Measurements from ENCODE around the gene UTF1. TPM values are rescaled to one million over a fixed set of nuclear protein-coding genes. Genes with fewer than 3 reads are reported as not detected.

Gene UTF1
- total and polyA plus RNA-seq, 2 of the 8 experiments (the other 6 are each of a cell fraction or from before 2014, with no cell fraction given) = 0.47 to 21.8 TPM

DNA sequence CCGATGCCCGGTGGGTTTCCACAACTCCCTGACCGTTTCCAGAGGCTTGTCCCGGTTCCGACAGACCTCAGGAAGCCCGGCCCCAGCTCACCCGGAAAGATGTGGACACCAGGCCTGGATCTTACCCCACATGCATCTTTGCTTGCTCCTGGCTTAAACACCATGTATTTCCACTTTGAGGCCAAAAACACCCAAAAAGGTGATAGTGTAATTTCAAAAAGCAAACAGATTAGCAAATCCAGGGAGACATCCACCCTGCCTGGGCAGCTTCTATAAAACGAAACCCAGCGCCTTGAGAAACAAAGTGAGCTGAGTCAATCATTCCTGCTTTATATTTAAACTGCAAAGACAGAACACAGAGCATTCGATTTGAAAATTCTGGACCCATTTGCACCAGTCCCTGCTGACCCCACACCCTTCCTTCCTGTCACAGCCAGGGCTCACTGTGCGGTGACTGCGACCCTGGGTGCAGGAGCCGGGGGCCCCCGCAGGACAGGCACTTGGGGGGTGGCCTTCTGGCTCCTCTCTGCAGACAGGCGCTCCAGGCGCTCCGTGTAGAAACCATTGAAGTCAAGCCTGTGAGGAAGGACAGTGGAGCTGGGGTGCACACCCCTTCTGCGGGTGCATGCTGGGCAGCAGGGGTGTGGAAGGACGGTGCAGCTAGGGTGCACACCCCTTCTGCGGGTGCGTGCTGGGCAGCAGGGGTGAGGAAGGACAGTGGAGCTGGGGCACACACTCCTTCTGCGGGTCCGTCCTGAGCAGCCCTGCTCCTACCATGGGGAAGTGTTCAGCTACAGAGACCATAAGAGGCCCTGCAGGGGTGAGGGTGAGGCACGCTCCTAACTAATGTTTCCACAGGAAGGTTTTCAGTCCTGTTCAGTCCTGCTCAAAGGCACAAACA is 49.6 kb downstream of the UTF1 start:
- Histone ChIP-seq H3K9ac (replicated peaks in 1 of 4; ENCODE audit: extremely low read depth in 1 of 4, low read depth in 3 of 4, low read length in 3 of 4) (no peak overlapping the region), H3K23me2 (ENCODE audit: low read depth, low read length) (peaks cover 5% of the 10 kb centered on the region; the same call in 1 of the 2 replicates), H2BK120ac (replicated peaks; ENCODE audit: low read depth, low read length) (no peak overlapping the region), H2BK15ac (ENCODE audit: low read length) (no peak overlapping the region), H3K4me2 (ENCODE audit: insufficient read depth in 1 of 2, low read depth in 2 of 2, low read length in 2 of 2) (no peak overlapping the region), H3K36me3 (ENCODE audit: control insufficient read depth in 2 of 4, insufficient read depth in 4 of 4, low read length in 3 of 4) (peaks cover 4 to 30% (median 17%) of the 10 kb centered on the region in 4 experiments; a peak in 6 of 8 replicates), H3K27ac (ENCODE audit: low read depth, low read length) (no peak overlapping the region), H3K56ac (replicated peaks; ENCODE audit: insufficient read length, low read depth, low read length) (no peak overlapping the region), H2BK5ac (ENCODE audit: low read depth, low read length) (no peak overlapping the region), H2AK5ac (ENCODE audit: low read depth, low read length) (no peak overlapping the region), H3K18ac (ENCODE audit: extremely low read depth, low read length) (no peak overlapping the region), H3K27me3 (replicated peaks in 1 of 4; ENCODE audit: control insufficient read depth in 3 of 4, extremely low read depth in 1 of 4, insufficient read depth in 3 of 4, low read length in 3 of 4) (peaks cover 0 to 7% (median 4%) of the 10 kb centered on the region in 4 experiments; a peak in 6 of 7 replicates), H3K4me3 (ENCODE audit: extremely low read depth in 1 of 4, insufficient read depth in 2 of 4, low read depth in 3 of 4, low read length in 4 of 4) (no peak overlapping the region), H3K4me1 (replicated peaks in 1 of 4; ENCODE audit: control insufficient read depth in 3 of 4, insufficient read depth in 4 of 4, low read length in 3 of 4) (peaks cover 0 to 13% (median 7%) of the 10 kb centered on the region in 4 experiments; a peak in 5 of 7 replicates), H2AFZ (ENCODE audit: low read length) (no peak overlapping the region), H3K14ac (ENCODE audit: insufficient read length) (no peak overlapping the region), H3K79me1 (ENCODE audit: low read depth, low read length) (no peaks in the 10 kb centered on the region), H2BK20ac (ENCODE audit: low read length) (no peak overlapping the region), H4K5ac (ENCODE audit: insufficient read length, low read depth, low read length) (no peak overlapping the region), H4K20me1 (replicated peaks in 1 of 2; ENCODE audit: control insufficient read depth in 1 of 2, insufficient read depth in 2 of 2, low read length in 2 of 2) (peaks cover 0 to 9% of the 10 kb centered on the region in 2 experiments), H3K4ac (replicated peaks; ENCODE audit: insufficient read length, low read depth, low read length) (no peak overlapping the region), H4K91ac (replicated peaks; ENCODE audit: insufficient read length, low read length) (no peak overlapping the region), H3K23ac (ENCODE audit: insufficient read length) (no peak overlapping the region), H3K79me2 (ENCODE audit: control insufficient read depth in 1 of 2, insufficient read depth in 2 of 2, low read length in 2 of 2) (no peaks in the 10 kb centered on the region), H3K9me3 (ENCODE audit: insufficient read depth in 2 of 2, low read depth in 1 of 2, low read length in 1 of 2) (no peaks in the 10 kb centered on the region), H2BK12ac (ENCODE audit: low read depth, low read length) (no peak overlapping the region), H4K8ac (ENCODE audit: extremely low read depth, insufficient read depth, low read length) (no peak overlapping the region)
- POLR2A ChIA-PET (ENCODE audit: partially characterized antibody) = interaction anchor here (1.2 kb wide), 1 partner anchor 64 kb away, joined by 3 read pairs; no protein-coding TSS in a partner anchor
- 93% methylated on average over 21 of the region's 24 CpGs; no CpG with 5 or more reads in 1 of the 2 experiments for WGBS, 2 experiments (ENCODE audit: extremely low coverage in 1 of 2, insufficient coverage in 1 of 2, insufficient read length in 1 of 2, insufficient replicate concordance in 2 of 2, low coverage in 1 of 2, low lambda C conversion rate in 2 of 2, missing lambda C conversion rate in 1 of 2)
- CTCF ChIA-PET (ENCODE audit: partially characterized antibody) = interaction anchor here (1.1 to 1.5 kb wide), 2 partner anchors 13 to 33 kb away, joined by 3 to 4 read pairs; no protein-coding TSS in a partner anchor
- FAIRE-seq (no peak), DNase-seq (ENCODE audit: low read depth in 1 of 2, low spot score in 2 of 2) (no peak)
- TF ChIP-seq MAFK (IDR thresholded peaks at IDR 0.05; ENCODE audit: low read depth, low read length) (no peak), TBP (IDR thresholded peaks at IDR 0.05; ENCODE audit: low read depth, low read length) (no peak), RFX5 (IDR thresholded peaks at IDR 0.05; ENCODE audit: borderline replicate concordance, low read depth, low read length) (no peak), SP4 (IDR thresholded peaks at IDR 0.05; ENCODE audit: low read length) (no peak), NANOG (IDR thresholded peaks at IDR 0.05; ENCODE audit: insufficient read depth, low read depth, low read length, poor library complexity, severe bottlenecking) (no peak), JUN (IDR thresholded peaks at IDR 0.05; ENCODE audit: low read depth, low read length) (no peak), SAP30 (IDR thresholded peaks at IDR 0.05; ENCODE audit: insufficient read depth, insufficient replicate concordance, low read length) (no peak), KDM4A (IDR thresholded peaks at IDR 0.05; ENCODE audit: low read depth, low read length, severe bottlenecking) (no peak), POLR2AphosphoS5 (IDR thresholded peaks at IDR 0.05; ENCODE audit: low read depth, low read length) (no peak), CHD2 (IDR thresholded peaks at IDR 0.05; ENCODE audit: low read length) (no peak)
- TF ChIP-seq, protein P1, sequence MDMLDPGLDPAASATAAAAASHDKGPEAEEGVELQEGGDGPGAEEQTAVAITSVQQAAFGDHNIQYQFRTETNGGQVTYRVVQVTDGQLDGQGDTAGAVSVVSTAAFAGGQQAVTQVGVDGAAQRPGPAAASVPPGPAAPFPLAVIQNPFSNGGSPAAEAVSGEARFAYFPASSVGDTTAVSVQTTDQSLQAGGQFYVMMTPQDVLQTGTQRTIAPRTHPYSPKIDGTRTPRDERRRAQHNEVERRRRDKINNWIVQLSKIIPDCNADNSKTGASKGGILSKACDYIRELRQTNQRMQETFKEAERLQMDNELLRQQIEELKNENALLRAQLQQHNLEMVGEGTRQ (IDR thresholded peaks at IDR 0.05; ENCODE audit: low read length) = no peak
